ENCODE results near the gene PPM1N. TPM values are rescaled to one million over a fixed set of nuclear protein-coding genes. Genes with fewer than 3 reads are reported as not detected.
"Not testable (repeated sequence)": the region's sequence is repeated elsewhere in the genome, so short reads cannot be mapped to it uniquely, and the experiment has no call there.

PPM1N gene
- total RNA-seq, 2 experiments from 2014 or later = 2.8 to 3.1 TPM

DNA sequence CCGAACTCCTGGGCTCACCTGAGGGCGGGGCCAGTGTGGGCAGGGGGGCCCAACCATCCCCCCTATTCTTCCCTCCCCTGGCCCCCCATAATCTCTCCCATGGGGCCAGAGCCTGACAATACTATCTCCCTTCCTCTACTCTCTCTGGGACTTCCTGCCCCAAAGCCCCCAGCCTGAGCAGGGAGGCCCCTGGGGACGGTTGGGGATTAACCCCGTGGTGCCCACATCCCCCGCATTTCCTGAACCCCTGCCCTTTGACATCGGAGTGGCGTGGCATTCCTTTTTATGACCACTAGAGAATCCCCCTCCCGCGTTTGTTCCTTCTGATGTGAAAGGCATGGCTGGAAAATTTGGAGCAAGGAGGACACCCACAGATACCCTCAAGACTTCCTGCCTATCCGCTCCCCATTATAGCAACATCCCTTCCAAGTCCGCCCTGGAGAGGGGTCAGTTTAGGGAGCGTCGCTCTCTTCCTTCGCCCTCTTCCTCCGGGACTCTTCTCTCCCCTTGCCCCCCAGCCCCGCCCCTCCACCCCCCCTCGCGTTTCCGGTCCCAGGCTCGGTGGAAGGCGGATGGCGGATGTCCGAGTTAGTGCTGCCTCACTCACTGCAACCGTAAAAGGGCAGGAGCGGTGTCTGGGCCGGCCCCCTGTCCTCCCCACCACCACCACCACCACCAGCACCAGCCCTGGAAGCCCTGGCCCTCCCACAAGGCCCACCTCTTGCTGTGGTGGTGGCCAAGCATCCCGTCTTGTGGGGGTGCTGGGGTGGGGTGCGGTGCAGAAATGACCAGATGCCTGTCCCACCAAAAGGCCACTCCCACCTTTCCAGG, 10.8 kb downstream of the PPM1N start:
- DNase-seq = peak; percentile 60
- ATAC-seq = no peak
- peaks cover 56% of the 10 kb centered on the region for H3K4me1 Mint-ChIP-seq
- intact Hi-C loops (cut with DNase I, micrococcal nuclease) = loop anchor here (5.0 kb wide), 4 partner anchors 133 to 762 kb away; partner anchors contain the start of genes BCL3 (in 1 of the 2), RELB (in 1 of the 2) and TOMM40 (in 1 of the 2)
- ChIA-PET POLR2A (no interaction called here), CTCF (interaction anchor here (0.9 to 1.5 kb wide), 3 partner anchors 16 to 62 kb away, joined by 3 to 5 read pairs (median 4); no protein-coding TSS in a partner anchor)
- peaks cover 20% of the 10 kb centered on the region for H3K36me3 Mint-ChIP-seq (ENCODE audit: low read depth)
- H3K4me3 Mint-ChIP-seq = peak overlapping the region; percentile 85
- peak overlapping the region; percentile 88 for H3K27ac Mint-ChIP-seq
- H3K27me3 Mint-ChIP-seq = no peaks in the 10 kb centered on the region
- H3K9me3 Mint-ChIP-seq (ENCODE audit: low read depth) = no peaks in the 10 kb centered on the region

DNA sequence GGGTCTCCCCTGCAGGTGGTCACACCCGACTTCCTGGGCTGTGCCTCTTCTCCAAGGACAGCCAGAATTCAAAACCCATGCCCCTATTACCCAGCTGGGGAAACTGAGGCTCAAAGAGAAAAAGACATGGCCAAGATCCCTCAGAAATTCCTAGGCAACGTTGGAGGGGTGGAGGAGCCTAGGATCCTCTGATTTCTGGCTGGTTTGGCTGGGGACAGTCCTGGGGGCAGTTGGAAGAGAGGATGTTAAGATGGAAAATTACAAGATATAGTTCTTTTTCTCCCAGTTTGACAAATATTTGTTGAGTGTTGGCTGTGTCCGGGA, 11.4 kb downstream of the PPM1N start:
- Mint-ChIP-seq H3K27me3 (no peaks in the 10 kb centered on the region), H3K27ac (peak overlapping the region; percentile 72), H3K36me3 (ENCODE audit: low read depth) (peaks cover 20% of the 10 kb centered on the region), H3K4me1 (peaks cover 60% of the 10 kb centered on the region), H3K4me3 (peak overlapping the region; percentile 85), H3K9me3 (ENCODE audit: low read depth) (no peaks in the 10 kb centered on the region)
- ChIA-PET CTCF (interaction anchor here (0.6 to 1.5 kb wide), 4 partner anchors 15 to 322 kb away, joined by 3 to 5 read pairs (median 4); no protein-coding TSS in a partner anchor), POLR2A (no interaction called here)
- no peak for DNase-seq
- intact Hi-C loops (cut with DNase I, micrococcal nuclease) = loop anchor here (5.0 kb wide), 4 partner anchors 133 to 762 kb away; partner anchors contain the start of genes BCL3 (in 1 of the 2), RELB (in 1 of the 2) and TOMM40 (in 1 of the 2)
- no peak for ATAC-seq

DNA sequence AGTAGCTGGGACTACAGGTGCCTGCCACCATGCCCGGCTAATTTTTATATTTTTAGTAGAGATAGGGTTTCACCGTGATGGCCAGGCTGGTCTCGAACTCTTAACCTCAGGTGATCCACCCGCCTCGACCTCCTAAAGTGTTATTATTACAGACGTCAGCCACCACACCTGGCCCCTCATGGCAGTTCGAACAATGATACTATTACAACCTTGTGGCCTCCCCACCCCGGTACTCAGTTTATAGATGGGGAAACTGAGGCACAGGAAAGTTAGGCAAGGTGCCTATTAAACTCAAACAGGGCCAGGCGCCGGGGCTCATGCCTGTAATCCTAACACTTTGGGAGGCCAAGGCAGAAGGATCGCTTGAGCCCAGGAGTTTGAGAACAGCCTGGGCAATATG, 12.1 kb downstream of the PPM1N start:
- peaks cover 62% of the 10 kb centered on the region for H3K4me1 Mint-ChIP-seq
- not testable (repeated sequence) for H3K27ac Mint-ChIP-seq, ATAC-seq

DNA sequence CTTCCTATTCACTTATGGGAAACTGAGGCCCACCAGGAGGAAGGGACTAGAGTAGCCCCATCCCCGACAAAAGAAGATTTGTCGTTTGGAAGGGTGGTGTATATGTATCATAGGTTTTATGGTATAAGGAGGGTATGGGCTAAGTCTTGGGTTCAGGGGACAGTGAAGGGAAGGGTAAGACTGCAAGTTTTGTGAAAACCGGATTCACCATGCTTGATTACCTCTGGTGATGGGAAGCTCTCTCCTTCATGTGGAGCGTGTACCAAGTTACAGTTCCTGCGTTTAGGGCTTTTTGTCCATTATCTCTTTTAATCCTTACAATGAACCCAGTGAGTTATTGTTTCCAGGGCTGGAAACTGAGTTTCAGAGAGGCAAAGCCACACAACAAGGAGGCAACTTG, 12.8 kb downstream of the PPM1N start:
- Mint-ChIP-seq H3K27me3 (no peaks in the 10 kb centered on the region), H3K27ac (peak overlapping the region; percentile 23), H3K36me3 (ENCODE audit: low read depth) (peaks cover 24% of the 10 kb centered on the region), H3K9me3 (ENCODE audit: low read depth) (no peaks in the 10 kb centered on the region), H3K4me1 (peaks cover 62% of the 10 kb centered on the region), H3K4me3 (peak overlapping the region; percentile 28)
- intact Hi-C loops (cut with DNase I, micrococcal nuclease) = no loop called here
- ChIA-PET CTCF (interaction anchor here (0.7 to 1.5 kb wide), 3 partner anchors 26 to 885 kb away, joined by 4 to 6 read pairs (median 5); no protein-coding TSS in a partner anchor), POLR2A (interaction anchor here (0.7 kb wide), 1 partner anchor 131 kb away, joined by 4 read pairs; no protein-coding TSS in a partner anchor)
- ATAC-seq = no peak
- no peak for DNase-seq

More for the DNA sequence above, 12.1 kb downstream of the PPM1N start:
- peaks cover 20% of the 10 kb centered on the region for H3K36me3 Mint-ChIP-seq (ENCODE audit: low read depth)
- DNase-seq; H3K9me3 Mint-ChIP-seq (ENCODE audit: low read depth); intact Hi-C loops (cut with DNase I, micrococcal nuclease); POLR2A ChIA-PET; H3K27me3 Mint-ChIP-seq: not testable (repeated sequence)
- H3K4me3 Mint-ChIP-seq = peak overlapping the region; percentile 85
- CTCF ChIA-PET = interaction anchor here (0.6 to 1.5 kb wide), 6 partner anchors 16 to 886 kb away, joined by 3 to 6 read pairs (median 4); no protein-coding TSS in a partner anchor

DNA sequence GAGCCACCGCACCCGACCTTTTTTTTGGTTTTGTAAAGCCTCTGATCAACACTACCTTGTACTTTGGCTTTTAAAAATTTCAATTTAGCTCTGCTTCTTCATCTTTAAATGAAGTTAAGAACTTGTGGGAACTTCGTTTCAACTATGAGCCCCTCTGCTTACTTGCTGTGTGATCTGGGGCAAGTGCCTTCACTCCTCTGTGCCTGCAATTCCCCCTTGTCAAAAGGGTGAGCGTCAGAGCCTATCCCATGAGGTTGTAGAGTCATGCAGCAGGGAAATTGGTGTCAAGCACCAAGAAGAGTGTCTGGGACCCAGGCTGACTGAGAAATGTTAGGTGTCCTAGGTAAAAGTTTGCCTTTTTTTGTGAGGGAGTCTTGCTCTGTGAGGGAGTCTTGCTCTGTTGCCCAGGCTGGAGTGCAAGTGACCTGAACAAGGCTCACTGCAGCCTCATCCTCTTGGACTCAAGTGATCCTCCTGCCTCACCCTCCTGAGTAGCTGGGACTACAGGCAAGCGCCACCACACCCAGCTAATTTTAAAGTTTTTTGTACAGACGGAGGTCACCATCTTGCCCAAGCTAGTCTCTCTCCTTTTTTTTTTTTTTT, 14.7 kb downstream of the PPM1N start:
- intact Hi-C loops (cut with DNase I, micrococcal nuclease) = no loop called here
- Mint-ChIP-seq H3K4me3 (no peak overlapping the region), H3K36me3 (ENCODE audit: low read depth) (peaks cover 32% of the 10 kb centered on the region), H3K4me1 (peaks cover 64% of the 10 kb centered on the region), H3K27me3 (no peaks in the 10 kb centered on the region), H3K27ac (peak overlapping the region; percentile 69), H3K9me3 (ENCODE audit: low read depth) (no peaks in the 10 kb centered on the region)
- ATAC-seq (no peak), DNase-seq (no peak)
- ChIA-PET POLR2A (no interaction called here), CTCF (interaction anchor here (0.9 to 1.1 kb wide), 2 partner anchors 13 to 45 kb away, joined by 3 read pairs; no protein-coding TSS in a partner anchor)

DNA sequence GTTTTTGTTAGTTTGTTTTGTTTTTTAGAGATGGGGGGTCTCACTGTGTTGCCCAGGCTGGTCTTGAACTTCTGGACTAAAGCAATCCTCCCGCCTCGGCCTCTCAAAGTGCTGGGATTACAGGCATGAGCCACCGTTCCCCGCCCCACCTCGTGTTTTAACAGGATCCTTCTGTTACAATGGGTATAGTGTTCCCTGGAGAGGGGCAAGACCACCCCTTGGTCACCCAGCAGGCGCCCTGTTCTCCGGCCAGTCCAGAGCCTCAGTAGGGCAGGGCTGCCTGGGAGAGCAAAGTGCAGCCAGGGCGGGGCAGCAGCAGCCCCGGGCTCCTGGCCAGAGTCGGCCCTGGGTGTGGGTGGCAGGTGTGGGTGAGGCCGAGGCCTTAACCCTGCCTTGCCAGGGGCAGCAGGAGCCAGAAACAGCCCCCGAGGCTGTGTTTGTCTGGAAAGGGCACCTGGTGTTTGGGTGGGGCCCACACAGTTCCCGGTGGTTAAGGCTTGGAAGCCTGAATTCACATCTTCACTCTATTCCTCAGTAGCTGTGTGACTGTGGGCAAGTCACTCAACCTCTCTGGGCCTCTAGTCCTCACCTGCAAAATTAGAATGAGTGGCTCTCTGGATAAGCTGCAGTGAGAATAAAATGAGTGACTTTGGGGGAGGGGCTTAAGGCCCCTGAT, 16.3 kb downstream of the PPM1N start:
- intact Hi-C loops (cut with DNase I, micrococcal nuclease) = no loop called here
- Mint-ChIP-seq H3K9me3 (ENCODE audit: low read depth) (no peaks in the 10 kb centered on the region), H3K27me3 (no peaks in the 10 kb centered on the region), H3K4me1 (peaks cover 62% of the 10 kb centered on the region), H3K36me3 (ENCODE audit: low read depth) (peaks cover 34% of the 10 kb centered on the region), H3K4me3 (peak overlapping the region; percentile 41), H3K27ac (peak overlapping the region; percentile 92)
- ChIA-PET CTCF (interaction anchor here (0.6 to 1.9 kb wide), 7 partner anchors 9 to 82 kb away, joined by 3 to 6 read pairs (median 4); no protein-coding TSS in a partner anchor), POLR2A (no interaction called here)
- peak; percentile 72 for ATAC-seq
- DNase-seq = no peak

DNA sequence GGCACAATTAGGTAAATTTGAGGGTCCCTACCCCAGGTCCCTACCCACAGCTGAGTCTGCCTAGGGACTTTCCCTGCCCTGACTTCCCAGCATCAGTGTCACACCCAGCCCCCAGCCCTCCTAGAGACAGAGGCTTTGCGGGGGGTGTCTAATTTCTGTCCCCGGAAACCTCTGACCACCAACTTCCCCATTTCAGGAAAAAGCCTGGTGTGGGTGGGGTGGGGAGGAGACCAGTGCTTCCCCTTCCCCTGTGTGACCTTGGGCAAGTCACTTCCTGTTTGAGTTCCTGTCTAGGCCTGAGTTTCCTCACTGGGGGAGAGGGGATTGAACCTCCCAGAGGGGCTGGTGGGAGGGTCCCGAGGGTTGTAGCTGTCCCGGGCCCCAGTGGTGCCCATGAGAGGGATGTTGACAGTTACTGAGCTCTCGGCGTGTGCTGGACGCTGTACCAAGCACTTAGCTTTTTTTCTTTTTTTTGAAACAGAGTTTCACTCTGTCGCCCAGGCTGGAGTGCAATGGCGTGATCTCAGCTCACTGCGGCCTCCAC, 16.9 kb downstream of the PPM1N start:
- intact Hi-C loops (cut with DNase I, micrococcal nuclease) = no loop called here
- POLR2A ChIA-PET = interaction anchor here (0.8 kb wide), 1 partner anchor 178 kb away, joined by 3 read pairs; the partner anchor contains the start of gene QPCTL
- Mint-ChIP-seq H3K27ac (peak overlapping the region; percentile 92), H3K27me3 (no peaks in the 10 kb centered on the region), H3K4me3 (no peak overlapping the region), H3K4me1 (peaks cover 55% of the 10 kb centered on the region), H3K9me3 (ENCODE audit: low read depth) (no peaks in the 10 kb centered on the region), H3K36me3 (ENCODE audit: low read depth) (peaks cover 29% of the 10 kb centered on the region)
- DNase-seq (peak; percentile 43), ATAC-seq (peak; percentile 60)
- CTCF ChIA-PET = interaction anchor here (0.6 to 1.9 kb wide), 11 partner anchors 10 to 171 kb away, joined by 3 to 6 read pairs (median 4); no protein-coding TSS in a partner anchor

DNA sequence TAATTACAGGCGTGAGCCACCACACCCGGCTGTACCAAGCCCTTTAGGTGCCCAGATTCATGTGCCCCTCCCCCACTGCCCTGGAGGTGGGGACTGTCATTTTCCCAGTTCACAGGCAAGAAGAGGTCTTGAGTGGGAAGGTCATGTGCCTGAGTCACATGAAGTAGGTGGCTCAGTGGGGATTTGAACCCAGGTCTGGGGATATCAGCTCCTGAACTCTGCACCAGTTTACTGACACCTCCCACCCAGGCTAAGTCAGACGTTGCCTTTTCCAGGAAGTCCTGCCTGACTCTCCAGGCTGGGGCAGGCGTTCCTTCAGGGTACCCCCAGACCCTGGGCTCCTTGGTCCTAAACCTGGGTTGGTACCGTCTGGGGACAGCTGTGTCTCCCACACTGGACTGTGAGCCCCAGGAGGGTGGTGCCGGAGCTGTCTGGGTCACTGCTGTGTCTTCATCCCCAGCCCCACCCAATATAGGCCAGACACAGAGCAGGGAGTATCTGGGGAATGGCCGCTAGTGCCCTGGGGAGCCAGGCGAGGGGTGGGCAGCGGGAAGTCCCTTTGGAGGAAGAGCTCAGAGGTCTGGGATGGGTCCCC, 17.7 kb downstream of the PPM1N start:
- ChIA-PET POLR2A (interaction anchor here (0.8 kb wide), 1 partner anchor 177 kb away, joined by 3 read pairs; the partner anchor contains the start of gene QPCTL), CTCF (interaction anchor here (0.5 to 1.9 kb wide), 11 partner anchors 10 to 201 kb away, joined by 3 to 6 read pairs (median 4); no protein-coding TSS in a partner anchor)
- Mint-ChIP-seq H3K4me1 (peaks cover 48% of the 10 kb centered on the region), H3K9me3 (ENCODE audit: low read depth) (no peaks in the 10 kb centered on the region), H3K36me3 (ENCODE audit: low read depth) (peaks cover 30% of the 10 kb centered on the region), H3K27me3 (no peaks in the 10 kb centered on the region), H3K4me3 (no peak overlapping the region), H3K27ac (peak overlapping the region; percentile 92)
- ATAC-seq = no peak
- intact Hi-C loops (cut with DNase I, micrococcal nuclease) = no loop called here
- DNase-seq = peak; percentile 39

DNA sequence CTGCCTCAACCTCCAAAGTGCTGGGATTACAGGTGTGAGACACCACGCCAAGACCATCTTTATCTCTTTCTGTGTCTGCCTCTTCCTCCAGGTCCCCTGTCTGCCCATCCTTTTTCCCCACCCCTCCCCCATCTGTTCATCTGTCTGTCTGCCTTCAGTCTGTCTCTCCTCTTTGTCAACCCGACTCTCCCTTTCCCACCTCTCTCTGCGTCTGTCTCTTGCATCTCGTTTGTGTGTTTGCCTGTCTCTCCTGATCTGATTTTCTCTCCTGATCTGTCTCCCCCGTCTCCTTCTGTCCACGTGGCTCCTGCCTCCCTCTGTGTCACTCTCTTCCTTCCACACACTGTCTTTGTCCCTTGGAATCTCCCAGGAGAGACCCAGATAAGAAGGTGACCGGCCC, 19.0 kb downstream of the PPM1N start:
- POLR2A ChIA-PET = no interaction called here
- intact Hi-C loops (cut with DNase I, micrococcal nuclease) = no loop called here
- Mint-ChIP-seq H3K9me3 (ENCODE audit: low read depth) (no peaks in the 10 kb centered on the region), H3K27ac (peak overlapping the region; percentile 9), H3K36me3 (ENCODE audit: low read depth) (peaks cover 31% of the 10 kb centered on the region), H3K4me1 (peaks cover 37% of the 10 kb centered on the region), H3K27me3 (no peaks in the 10 kb centered on the region), H3K4me3 (no peak overlapping the region)
- DNase-seq = no peak
- CTCF ChIA-PET = no interaction called here
- ATAC-seq = no peak

DNA sequence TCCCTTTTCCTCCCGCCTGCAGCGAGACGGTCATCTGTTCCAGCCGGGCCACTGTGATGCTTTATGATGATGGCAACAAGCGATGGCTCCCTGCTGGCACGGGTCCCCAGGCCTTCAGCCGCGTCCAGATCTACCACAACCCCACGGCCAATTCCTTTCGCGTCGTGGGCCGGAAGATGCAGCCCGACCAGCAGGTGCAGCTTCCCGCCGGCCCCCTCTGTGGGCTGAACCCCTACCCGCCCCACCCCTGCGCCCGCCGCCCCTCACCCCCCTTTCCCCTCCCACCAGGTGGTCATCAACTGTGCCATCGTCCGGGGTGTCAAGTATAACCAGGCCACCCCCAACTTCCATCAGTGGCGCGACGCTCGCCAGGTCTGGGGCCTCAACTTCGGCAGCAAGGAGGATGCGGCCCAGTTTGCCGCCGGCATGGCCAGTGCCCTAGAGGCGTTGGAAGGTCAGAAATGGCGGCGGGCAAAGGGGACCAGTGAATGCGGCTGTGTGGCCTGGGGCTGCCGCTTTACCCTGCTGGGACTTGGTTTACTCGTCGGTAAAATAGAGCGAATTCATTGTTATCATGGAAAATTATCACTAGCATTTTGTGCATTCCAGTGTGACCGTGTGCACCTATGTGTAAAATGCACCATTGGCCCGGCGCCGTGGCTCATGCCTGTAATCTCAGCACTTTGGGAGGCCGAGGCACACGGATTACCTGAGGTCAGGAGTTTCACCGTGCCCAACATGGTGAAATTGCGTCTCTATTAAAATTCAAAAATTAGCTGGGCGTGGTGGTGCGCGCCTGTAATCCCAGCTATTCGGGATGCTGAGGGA, 19.6 kb downstream of the PPM1N start:
- DNase-seq (no peak), ATAC-seq (no peak)
- H3K27me3 Mint-ChIP-seq = no peaks in the 10 kb centered on the region
- no peak overlapping the region for H3K4me3 Mint-ChIP-seq
- peaks cover 29% of the 10 kb centered on the region for H3K36me3 Mint-ChIP-seq (ENCODE audit: low read depth)
- intact Hi-C loops (cut with DNase I, micrococcal nuclease) = no loop called here
- ChIA-PET CTCF (interaction anchor here (0.8 kb wide), 1 partner anchor 41 kb away, joined by 3 read pairs; no protein-coding TSS in a partner anchor), POLR2A (no interaction called here)
- no peaks in the 10 kb centered on the region for H3K9me3 Mint-ChIP-seq (ENCODE audit: low read depth)
- peak overlapping the region; percentile 37 for H3K27ac Mint-ChIP-seq
- peaks cover 35% of the 10 kb centered on the region for H3K4me1 Mint-ChIP-seq
